C4-2B (cell line): ENCODE data around the gene CFAP46.

Experiments used
- ZFX ChIP-seq: fragments of 450-650 bp; IDR thresholded peaks from 2 replicates; pipeline ENCODE4 v1.6.1; 2017
- TF ChIP-seq, protein P1 (sequence below): fragments of 450-650 bp; conservative IDR thresholded peaks from 2 replicates; pipeline ENCODE4 v1.5.1; 2017; ENCODE audit warnings: mild to moderate bottlenecking

- TF ChIP-seq, protein P1, sequence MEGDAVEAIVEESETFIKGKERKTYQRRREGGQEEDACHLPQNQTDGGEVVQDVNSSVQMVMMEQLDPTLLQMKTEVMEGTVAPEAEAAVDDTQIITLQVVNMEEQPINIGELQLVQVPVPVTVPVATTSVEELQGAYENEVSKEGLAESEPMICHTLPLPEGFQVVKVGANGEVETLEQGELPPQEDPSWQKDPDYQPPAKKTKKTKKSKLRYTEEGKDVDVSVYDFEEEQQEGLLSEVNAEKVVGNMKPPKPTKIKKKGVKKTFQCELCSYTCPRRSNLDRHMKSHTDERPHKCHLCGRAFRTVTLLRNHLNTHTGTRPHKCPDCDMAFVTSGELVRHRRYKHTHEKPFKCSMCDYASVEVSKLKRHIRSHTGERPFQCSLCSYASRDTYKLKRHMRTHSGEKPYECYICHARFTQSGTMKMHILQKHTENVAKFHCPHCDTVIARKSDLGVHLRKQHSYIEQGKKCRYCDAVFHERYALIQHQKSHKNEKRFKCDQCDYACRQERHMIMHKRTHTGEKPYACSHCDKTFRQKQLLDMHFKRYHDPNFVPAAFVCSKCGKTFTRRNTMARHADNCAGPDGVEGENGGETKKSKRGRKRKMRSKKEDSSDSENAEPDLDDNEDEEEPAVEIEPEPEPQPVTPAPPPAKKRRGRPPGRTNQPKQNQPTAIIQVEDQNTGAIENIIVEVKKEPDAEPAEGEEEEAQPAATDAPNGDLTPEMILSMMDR: no peak
- TF ChIP-seq ZFX: no peak
Measured at GRCh38 chr10:132943058-132943790, 854 bp upstream of the CFAP46 start.
